Measurements from ENCODE around the gene FAM180A. TPM values are rescaled to one million over a fixed set of nuclear protein-coding genes. Genes with fewer than 3 reads are reported as not detected.

Gene FAM180A
- total and polyA plus RNA-seq, 2 experiments from 2014 or later: not detected

DNA sequence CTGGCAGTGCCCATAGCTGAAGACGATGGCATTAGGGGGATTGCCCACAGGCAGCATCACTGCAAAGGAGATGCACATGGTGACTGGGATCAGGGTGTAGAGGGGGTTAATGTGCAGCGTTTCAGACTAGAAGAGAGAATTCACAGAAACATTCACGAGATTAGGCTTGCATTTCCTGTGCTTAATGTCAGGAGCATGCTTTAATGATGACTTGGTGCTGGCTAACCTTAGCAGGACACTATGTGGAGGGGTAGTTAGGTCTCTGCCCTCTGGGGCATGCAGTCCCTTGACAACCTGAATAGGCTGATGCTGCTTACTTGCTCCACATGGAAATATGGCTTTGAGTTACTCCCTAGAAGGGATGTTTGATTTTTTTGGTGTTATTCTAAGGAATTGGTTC is 64.5 kb downstream of the FAM180A start (continued):
- TF ChIP-seq, protein P1, sequence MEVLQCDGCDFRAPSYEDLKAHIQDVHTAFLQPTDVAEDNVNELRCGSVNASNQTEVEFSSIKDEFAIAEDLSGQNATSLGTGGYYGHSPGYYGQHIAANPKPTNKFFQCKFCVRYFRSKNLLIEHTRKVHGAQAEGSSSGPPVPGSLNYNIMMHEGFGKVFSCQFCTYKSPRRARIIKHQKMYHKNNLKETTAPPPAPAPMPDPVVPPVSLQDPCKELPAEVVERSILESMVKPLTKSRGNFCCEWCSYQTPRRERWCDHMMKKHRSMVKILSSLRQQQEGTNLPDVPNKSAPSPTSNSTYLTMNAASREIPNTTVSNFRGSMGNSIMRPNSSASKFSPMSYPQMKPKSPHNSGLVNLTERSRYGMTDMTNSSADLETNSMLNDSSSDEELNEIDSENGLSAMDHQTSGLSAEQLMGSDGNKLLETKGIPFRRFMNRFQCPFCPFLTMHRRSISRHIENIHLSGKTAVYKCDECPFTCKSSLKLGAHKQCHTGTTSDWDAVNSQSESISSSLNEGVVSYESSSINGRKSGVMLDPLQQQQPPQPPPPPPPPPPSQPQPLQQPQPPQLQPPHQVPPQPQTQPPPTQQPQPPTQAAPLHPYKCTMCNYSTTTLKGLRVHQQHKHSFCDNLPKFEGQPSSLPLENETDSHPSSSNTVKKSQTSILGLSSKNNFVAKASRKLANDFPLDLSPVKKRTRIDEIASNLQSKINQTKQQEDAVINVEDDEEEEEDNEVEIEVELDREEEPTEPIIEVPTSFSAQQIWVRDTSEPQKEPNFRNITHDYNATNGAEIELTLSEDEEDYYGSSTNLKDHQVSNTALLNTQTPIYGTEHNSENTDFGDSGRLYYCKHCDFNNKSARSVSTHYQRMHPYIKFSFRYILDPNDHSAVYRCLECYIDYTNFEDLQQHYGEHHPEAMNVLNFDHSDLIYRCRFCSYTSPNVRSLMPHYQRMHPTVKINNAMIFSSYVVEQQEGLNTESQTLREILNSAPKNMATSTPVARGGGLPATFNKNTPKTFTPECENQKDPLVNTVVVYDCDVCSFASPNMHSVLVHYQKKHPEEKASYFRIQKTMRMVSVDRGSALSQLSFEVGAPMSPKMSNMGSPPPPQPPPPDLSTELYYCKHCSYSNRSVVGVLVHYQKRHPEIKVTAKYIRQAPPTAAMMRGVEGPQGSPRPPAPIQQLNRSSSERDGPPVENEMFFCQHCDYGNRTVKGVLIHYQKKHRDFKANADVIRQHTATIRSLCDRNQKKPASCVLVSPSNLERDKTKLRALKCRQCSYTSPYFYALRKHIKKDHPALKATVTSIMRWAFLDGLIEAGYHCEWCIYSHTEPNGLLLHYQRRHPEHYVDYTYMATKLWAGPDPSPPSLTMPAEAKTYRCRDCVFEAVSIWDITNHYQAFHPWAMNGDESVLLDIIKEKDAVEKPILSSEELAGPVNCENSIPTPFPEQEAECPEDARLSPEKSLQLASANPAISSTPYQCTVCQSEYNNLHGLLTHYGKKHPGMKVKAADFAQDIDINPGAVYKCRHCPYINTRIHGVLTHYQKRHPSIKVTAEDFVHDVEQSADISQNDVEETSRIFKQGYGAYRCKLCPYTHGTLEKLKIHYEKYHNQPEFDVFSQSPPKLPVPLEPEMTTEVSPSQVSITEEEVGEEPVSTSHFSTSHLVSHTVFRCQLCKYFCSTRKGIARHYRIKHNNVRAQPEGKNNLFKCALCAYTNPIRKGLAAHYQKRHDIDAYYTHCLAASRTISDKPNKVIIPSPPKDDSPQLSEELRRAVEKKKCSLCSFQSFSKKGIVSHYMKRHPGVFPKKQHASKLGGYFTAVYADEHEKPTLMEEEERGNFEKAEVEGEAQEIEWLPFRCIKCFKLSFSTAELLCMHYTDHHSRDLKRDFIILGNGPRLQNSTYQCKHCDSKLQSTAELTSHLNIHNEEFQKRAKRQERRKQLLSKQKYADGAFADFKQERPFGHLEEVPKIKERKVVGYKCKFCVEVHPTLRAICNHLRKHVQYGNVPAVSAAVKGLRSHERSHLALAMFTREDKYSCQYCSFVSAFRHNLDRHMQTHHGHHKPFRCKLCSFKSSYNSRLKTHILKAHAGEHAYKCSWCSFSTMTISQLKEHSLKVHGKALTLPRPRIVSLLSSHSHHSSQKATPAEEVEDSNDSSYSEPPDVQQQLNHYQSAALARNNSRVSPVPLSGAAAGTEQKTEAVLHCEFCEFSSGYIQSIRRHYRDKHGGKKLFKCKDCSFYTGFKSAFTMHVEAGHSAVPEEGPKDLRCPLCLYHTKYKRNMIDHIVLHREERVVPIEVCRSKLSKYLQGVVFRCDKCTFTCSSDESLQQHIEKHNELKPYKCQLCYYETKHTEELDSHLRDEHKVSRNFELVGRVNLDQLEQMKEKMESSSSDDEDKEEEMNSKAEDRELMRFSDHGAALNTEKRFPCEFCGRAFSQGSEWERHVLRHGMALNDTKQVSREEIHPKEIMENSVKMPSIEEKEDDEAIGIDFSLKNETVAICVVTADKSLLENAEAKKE (CRISPR knock-in tag; IDR thresholded peaks at IDR 0.05): no peak
- TF ChIP-seq, protein P2, sequence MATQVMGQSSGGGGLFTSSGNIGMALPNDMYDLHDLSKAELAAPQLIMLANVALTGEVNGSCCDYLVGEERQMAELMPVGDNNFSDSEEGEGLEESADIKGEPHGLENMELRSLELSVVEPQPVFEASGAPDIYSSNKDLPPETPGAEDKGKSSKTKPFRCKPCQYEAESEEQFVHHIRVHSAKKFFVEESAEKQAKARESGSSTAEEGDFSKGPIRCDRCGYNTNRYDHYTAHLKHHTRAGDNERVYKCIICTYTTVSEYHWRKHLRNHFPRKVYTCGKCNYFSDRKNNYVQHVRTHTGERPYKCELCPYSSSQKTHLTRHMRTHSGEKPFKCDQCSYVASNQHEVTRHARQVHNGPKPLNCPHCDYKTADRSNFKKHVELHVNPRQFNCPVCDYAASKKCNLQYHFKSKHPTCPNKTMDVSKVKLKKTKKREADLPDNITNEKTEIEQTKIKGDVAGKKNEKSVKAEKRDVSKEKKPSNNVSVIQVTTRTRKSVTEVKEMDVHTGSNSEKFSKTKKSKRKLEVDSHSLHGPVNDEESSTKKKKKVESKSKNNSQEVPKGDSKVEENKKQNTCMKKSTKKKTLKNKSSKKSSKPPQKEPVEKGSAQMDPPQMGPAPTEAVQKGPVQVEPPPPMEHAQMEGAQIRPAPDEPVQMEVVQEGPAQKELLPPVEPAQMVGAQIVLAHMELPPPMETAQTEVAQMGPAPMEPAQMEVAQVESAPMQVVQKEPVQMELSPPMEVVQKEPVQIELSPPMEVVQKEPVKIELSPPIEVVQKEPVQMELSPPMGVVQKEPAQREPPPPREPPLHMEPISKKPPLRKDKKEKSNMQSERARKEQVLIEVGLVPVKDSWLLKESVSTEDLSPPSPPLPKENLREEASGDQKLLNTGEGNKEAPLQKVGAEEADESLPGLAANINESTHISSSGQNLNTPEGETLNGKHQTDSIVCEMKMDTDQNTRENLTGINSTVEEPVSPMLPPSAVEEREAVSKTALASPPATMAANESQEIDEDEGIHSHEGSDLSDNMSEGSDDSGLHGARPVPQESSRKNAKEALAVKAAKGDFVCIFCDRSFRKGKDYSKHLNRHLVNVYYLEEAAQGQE (IDR thresholded peaks at IDR 0.05; ENCODE audit: unreplicated experiment): no peak
- TF ChIP-seq CREB1 (CRISPR knock-in tag; IDR thresholded peaks at IDR 0.05; ENCODE audit: low read depth) (no peak), EZH2phosphoT487 (IDR thresholded peaks at IDR 0.05; ENCODE audit: unreplicated experiment) (no peak), NANOG (IDR thresholded peaks at IDR 0.05; ENCODE audit: borderline replicate concordance) (no peak), STAT1 (IDR thresholded peaks at IDR 0.05; ENCODE audit: unreplicated experiment) (no peak)
